H1 (cell line): Measurements from ENCODE around the gene EFR3B. TPM values are rescaled to one million over a fixed set of nuclear protein-coding genes. Genes with fewer than 3 reads are reported as not detected.

Source experiments
- ATF3 ChIP-seq: IDR thresholded peaks from 2 replicates; pipeline ENCODE4 v1.6.1; 2011; ENCODE audit warnings: low read depth, mild to moderate bottlenecking, low read length; ENCODE audit not compliant: insufficient read depth
- CTCF ChIP-seq, 3 experiments: IDR thresholded peaks; 1 replicate in 2 of 3; 2 replicates in 1 of 3; pipeline versions ENCODE4 v1.5.1 to v1.6.1; 2011; ENCODE audit warnings: low read length in 3 of 3, mild to moderate bottlenecking in 3 of 3, inconsistent platforms in 2 of 3, low read depth in 1 of 3, moderate library complexity in 1 of 3; ENCODE audit not compliant: insufficient read depth in 1 of 3; ENCODE audit errors: control extremely low read depth in 1 of 3
- NANOG ChIP-seq: IDR thresholded peaks from 2 replicates; pipeline ENCODE4 v1.6.1; 2011; ENCODE audit warnings: low read length, low read depth, mild to moderate bottlenecking, inconsistent platforms; ENCODE audit not compliant: insufficient read depth, poor library complexity, severe bottlenecking
- SIRT6 ChIP-seq: IDR thresholded peaks from one replicate; pipeline ENCODE4 v1.7.1; 2012; ENCODE audit warnings: low read length, inconsistent platforms
- polyA plus RNA-seq, 7 experiments: library from polyadenylated mRNA; depleted of rRNA in 3 of 7; stranded (reverse) in 5 of 7; unstranded in 2 of 7; fragments of >200 nt in 5 of 7; fragments of 200-250 nt in 2 of 7; gene quantifications; 1 replicate in 5 of 7; 2 replicates in 1 of 7; 4 replicates in 1 of 7; pipeline versions ENCODE4 v1.2.1 to v1.2.3, GENCODE V29; 2011 to 2013; ENCODE audit warnings: missing spikeins in 2 of 7, mixed read lengths in 2 of 7
- total RNA-seq: library from RNA; stranded (reverse); fragmentation: NEBNext Ultra II Directional; extraction: Animal tissue kit (Norgen Biotek cat#: 25700); gene quantifications from 2 replicates; pipeline ENCODE4 v1.2.1, GENCODE V29; 2021

The EFR3B gene
- total and polyA plus RNA-seq, 2 of the 8 experiments (the other 6 are each of a cell fraction or from before 2014, with no cell fraction given), result 3.4 to 9.6 TPM

DNA sequence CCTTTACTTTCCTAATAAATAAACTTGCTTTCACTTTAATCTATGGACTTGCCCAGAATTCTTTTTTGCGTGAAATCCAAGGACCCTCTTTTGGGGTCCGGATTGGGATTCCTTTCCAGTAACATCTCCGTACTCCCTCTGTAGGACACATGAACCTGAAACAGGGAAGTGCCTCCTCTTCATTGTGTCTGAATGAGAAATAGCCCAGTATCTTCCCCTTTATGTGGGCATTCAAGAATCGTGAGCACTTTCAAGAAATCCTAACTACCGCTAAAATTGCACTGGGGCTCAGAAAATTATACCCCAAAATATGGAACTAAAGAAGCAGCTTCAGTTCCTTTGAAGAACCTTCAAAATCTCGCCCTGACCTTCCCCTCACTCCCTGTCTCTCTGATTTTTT is 134.3 kb downstream of the EFR3B start (continued):
- TF ChIP-seq ATF3 (no peak), CTCF (IDR thresholded peaks at IDR 0.05; ENCODE audit: control extremely low read depth in 1 of 3, insufficient read depth in 1 of 3, low read depth in 1 of 3, low read length in 3 of 3) (no peak), SIRT6 (no peak), NANOG (no peak)
